Measurements from ENCODE around the gene CARM1.
"Not testable (repeated sequence)": the region's sequence is repeated elsewhere in the genome, so short reads cannot be mapped to it uniquely, and the experiment has no call there.

Gene CARM1

DNA sequence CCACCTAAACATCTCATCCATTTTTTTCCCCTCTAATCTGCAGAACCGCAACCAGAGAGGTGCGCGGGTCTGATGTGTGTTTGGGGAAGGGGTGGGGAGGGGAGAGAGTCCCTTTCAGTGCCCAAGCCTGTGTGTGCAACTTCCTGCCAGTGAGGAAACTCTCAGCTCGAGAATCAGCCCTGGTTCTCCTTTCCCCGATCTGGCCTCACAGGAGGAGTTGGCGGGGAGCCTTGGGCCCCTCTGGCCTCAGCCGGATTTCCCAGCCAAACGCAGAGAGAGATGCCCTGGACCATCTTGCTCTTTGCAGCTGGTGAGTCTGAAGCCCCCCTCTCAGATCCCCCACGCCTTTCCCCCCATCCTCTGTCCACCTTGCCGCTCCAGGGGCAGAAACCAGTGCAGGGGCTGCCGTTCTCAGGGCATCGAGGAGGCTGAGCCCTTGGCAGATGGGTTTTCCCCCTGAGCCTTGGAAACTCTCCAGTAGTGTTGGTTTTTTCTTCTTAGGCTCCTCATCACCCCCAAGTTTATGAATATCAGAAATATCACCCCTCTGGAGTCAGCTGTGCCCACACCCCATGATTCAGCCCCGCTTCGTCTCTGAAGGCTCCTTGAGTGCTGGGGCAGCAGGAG lies 23.0 kb upstream of the CARM1 start, which contains the start of gene C19orf38:
Gene C19orf38, plus strand, starts transcription at position 186 of the 627 bp plus-strand sequence. Its CDS starts 94 bp downstream, at position 280.
- DNase-seq: no peak

DNA sequence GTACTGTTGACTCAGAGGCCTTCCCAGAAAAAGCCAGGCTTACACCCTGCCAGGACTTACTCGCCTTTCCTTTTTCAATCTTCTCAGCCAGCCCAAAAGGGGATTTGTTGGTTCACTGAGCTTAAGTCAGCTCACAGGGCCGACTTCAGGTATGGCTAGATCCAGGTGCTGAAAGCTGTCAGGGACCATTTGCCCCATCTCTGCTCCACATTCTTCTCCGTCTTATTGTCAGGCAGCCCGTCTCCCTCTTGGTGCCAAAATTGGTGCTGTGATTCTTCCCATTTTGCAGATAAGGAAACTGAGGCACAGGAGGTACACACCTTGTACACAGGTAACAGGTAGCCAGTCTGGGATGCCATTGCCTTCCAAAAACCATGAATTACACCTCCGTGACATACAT lies 20.7 kb upstream of the CARM1 start:
- DNase-seq: no peak

DNA sequence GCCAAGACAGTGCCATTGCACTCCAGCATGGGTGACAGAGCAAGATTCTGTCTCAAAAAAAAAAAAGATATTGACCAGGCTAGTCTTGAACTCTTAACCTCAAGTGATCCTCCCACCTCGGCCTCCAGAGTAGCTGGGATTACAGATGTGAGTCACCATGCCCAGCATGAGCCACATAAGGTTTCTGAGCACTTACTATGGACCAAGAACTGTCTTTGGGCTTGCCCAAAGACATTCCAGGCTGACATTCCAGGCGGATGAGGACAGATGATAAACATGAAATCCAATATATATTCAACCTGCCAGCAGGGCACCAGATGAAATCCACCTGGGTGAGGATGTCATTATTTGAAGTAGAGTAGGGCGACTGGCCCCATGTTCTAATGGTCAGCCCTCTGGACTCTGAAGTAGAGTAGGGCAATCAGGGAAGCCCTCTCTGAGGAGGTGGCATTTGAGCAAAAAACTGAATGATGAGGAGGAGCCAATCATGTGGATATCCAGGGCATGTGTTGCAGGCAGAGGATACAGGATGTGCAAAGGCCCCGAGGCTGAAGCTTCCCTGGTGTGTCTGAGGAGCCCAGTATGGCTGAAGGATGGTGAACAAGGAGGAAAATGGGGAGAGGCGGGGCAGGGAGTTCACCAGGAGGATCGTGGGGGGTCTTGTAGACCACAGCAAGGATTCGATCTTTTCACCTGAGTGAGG lies 19.1 kb upstream of the CARM1 start:
- no peak for DNase-seq

DNA sequence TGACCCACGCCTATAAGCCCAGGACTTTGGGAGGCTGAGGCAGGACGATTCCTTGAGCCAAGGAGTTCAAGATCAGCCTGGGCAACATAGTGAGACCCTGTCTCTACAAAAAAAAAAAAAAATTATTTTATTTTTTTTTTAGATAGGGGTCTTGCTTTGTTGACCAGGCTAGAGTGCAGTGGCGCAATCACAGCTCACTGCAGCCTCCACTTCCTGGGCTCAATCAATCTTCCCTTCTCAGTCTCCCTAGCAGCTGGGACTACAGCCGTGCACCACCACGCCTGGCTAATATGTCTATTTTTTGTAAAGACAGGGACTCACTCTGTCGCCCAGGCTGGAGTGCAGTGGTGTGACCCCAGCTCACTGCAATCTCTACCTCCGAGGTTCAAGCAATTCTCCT lies 18.4 kb upstream of the CARM1 start:
- no peak for DNase-seq

DNA sequence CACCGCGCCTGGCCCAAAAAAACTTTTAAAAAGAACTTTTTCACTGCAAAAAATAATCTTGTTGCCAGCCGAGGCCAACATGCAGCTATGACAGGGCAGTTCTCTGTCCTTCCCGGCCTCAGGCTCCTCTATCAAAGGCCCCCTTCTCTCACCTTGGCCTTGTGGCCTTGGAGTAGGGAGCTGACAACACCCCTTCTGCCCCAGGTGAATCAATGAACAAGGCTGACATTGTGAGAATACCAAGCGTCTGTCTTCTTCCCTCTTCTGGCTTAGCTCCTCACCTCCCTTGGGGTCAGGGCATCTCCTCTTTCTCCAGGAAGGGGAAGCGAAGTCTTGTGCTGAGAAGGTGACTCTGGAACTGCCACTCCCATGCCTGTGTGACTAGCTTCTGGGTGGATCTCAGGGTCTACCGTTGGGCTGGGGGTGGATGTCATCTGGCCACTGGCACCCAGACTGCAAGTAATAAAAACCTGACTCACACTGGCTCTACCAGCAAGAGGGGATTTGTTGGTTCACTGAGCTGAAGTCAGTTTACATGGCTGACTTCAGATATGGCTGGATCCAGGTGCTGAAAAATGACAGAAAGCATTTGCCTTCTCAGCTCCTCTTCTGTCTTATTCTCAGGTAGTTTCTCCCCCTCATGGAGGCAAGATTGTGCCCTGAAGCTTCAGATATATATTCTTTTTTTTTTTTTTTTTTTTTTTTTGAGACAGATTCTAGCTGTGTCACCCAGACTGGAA lies 16.8 kb upstream of the CARM1 start:
- no peak for DNase-seq

DNA sequence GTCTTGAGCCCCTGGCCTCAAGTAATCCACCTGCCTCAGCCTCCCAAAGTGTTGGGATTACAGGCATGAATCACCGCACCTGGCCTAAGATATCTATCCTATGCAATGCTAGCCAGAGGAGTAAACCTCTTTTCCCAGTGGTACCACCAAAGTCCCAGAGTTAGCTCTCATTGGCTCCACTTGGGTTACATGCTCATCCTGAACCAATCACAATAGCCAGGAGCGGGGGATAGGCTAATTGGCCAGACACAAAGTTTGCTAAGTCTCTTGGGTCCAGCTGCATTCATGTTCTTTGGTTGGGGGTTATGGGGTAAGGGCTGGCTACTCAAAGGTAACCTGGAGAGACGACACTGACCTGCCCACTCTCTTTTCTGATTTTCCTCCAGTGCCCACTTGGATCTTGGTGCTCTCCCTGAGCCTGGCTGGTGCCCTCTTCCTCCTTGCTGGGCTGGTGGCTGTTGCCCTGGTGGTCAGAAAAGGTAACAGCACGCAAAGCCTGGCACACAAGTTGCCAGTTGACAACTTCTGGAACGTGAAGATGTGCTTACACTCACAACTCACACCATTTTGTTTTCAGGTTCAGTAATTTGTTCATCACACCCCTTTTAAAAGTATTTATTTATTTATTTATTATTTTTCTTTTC lies 15.4 kb upstream of the CARM1 start:
- peak in 1 of 3 experiments; percentile 30 for DNase-seq

- not testable (repeated sequence) for DNase-seq
Observed at GRCh38 chr19:10856899-10857298, 14.5 kb upstream of the CARM1 start.

GRCh38 chr19:10858204-10858828 lies 13.0 kb upstream of the CARM1 start:
- peak in 1 of 3 experiments; percentile 10 for DNase-seq

- no peak for DNase-seq
Observed at GRCh38 chr19:10861103-10861651, 10.2 kb upstream of the CARM1 start.

DNA sequence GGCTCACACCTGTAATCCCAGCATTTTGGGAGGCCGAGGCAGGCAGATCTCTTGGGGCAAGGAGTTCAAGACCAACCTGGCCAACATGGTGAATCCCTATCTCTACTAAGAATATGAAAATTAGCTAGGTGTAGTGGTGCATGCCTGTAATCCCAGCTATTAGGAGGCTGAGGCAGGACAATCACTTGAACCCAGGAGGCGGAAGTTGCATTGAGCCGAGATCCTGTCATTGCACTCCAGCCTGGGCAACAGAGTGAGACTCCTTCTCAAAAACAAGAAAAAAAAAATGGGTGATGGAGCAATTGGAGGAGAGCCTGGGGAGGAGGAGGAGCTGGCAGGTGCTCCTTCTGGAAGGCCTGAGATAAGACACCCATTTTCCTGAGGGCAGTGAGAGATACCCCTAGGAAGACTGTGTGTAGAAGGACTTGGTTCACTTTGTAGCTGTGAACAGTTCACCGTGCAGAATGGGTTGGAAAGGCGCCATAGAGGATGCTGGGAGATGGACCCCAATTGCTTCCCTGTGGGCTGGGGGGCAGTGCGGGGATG lies 8.7 kb upstream of the CARM1 start:
- no peak for DNase-seq

DNA sequence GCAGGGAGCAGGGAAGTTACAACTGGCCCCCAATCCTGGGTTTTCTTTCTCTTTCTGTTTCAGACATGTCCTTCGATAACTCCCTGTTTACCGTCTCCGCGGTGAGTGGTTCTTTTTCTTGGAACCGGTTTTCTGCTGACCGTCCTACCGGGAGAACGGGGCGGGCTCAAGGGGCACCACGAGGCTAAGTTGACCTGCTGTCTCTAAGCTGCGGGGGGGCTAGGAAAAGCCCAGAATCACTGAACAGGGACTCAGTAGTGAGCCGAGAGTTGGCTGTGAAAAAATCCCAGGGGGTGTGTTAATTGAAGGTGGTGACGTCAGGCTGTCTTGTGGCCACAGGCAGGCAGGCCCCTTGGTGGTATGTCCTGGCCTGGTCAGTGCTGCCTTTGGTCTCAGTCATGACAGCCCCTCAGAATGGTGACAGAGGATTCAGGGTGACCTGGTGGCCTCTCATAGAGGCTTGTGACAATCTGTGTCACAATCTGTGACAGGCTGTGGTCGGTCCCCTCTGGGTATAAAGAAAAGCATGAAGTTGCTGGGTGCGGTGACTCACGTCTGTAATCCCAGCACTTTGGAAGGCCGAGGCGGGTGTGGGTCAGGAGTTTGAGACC lies 8.1 kb upstream of the CARM1 start:
- DNase-seq: no peak

GRCh38 chr19:10864538-10864899 lies 6.8 kb upstream of the CARM1 start:
- DNase-seq: peak; percentile 41 to 87 (median 65)

DNA sequence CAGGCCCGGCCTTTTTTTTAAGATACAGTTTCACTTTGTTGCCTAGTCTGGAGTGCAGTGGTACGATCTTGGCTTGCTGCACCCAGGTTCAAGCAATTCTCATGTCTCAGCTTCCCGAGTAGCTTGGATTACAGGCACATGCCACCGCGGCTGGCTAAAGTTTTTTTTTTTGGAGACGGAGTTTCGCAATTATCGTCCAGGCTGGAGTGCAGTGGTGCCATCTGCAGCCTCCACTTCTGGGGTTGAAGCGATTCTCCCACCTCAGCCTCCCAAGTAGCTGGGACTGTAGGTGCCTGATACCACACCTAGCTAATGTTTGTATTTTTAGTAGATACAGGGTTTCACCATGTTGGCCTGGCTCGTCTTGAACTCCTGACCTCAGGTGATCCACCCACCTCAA lies 4.9 kb upstream of the CARM1 start:
- DNase-seq: no peak

DNA sequence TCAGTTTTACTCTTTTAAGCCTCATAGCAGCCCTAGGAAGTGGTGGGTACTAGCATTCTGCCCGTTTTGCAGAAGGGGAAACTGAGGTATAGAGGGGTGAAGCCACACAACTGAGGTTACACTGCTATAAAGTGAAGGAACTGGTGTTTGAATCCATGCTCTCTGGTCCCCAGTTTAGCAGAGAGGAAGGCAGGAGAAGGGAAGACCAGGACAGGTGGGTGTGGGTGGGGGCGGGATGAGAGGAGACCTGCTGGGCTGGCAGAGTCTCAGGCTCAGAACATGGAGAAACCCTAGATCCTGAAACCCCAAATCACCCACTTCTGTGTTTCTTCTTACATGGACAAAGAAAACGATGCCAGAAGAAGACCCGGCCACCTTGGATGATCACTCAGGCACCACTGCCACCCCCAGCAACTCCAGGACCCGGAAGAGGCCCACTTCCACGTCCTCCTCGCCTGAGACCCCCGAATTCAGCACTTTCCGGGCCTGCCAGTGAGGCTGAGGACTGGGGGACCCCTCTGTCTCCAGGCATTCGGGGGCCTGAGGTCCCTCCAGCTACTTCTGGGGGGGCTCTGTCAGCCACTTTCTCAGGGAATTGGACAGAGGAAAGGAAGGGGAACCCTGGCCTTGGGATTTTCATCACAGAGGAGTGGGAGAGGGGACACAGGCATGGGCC lies 2.3 kb upstream of the CARM1 start:
- DNase-seq: no peak

- DNase-seq: not testable (repeated sequence)
Observed at GRCh38 chr19:10869872-10870311, 1.5 kb upstream of the CARM1 start.

DNA sequence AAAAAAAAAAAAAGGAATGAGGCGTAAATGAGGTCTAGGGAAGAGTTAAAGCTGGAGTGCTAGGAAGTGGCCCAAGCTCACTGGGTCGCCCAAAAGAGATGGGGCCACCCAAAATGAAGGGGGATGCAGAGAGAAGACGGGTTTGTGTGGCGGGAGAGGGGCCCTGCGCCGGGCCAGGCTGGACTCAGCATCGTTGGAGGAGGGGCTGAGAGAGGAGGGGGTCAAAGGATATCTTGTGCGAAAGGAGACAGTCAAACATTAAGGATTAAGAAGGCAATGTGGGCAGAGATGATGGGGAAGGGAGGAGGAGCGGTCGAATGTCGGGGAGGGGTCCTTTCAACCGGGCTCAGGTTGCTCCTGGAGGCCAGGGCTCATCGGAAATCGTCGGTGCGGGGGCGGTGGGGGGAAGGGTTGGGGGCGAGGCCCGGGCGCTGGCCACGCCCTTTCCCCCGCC lies 825 bp upstream of the CARM1 start:
- no peak for DNase-seq

DNA sequence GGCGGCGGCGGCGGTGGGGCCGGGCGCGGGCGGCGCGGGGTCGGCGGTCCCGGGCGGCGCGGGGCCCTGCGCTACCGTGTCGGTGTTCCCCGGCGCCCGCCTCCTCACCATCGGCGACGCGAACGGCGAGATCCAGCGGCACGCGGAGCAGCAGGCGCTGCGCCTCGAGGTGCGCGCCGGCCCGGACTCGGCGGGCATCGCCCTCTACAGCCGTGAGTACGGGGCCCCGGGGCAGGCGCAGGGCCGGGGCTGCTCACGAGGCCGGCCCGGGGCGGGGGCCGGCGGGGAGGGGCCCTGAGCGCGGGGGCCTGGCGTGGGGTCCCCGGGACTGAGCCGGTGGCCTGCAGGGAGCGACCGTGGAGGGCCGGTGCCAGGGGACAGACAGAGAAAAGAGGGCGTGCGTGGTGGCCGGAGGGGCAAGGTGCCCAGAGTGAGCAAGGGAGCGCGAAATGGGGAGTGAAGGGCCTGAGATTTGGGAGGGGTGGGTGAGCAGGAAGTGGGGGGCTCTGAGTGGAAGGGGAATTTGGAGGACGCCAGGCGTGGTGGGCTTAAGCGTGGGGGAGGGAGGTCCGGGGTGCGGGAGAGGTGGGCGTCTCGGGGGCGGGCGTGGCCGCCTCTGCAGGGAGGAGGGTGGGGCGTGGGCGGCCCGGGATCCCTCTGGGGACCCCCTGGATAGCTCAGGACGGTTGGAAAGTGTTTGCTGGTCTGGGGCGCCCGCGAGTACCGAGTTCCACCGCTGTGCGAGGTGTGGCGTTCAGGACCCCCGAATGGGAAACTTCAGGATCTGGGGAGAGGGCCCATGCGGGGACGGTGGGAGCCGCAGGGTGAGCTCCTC lies 575 bp downstream of the CARM1 start:
- DNase-seq: peak in 2 of 3 experiments; percentile 70 to 80

- DNase-seq: peak in 1 of 3 experiments; percentile 52
Observed at GRCh38 chr19:10872546-10873107, 1.3 kb downstream of the CARM1 start.

- no peak for DNase-seq
Observed at GRCh38 chr19:10874024-10874423, 2.7 kb downstream of the CARM1 start.
